H1 (cell line): Measurements from ENCODE around the gene LARP1. TPM values are rescaled to one million over a fixed set of nuclear protein-coding genes. Genes with fewer than 3 reads are reported as not detected.

Experiments used
- CTCF ChIA-PET: fragments of 300-600 bp; sonication (Branson Sonifier 250); formaldehyde crosslinking; loops from one replicate; lab custom pipeline; 2021; ENCODE audit not compliant: partially characterized antibody; lab: Charles Lee
- POLR2A ChIA-PET: fragments of 300-600 bp; sonication (Branson Sonifier 250); formaldehyde crosslinking; loops from one replicate; lab custom pipeline; 2021; ENCODE audit warnings: inconsistent platforms; ENCODE audit not compliant: partially characterized antibody; lab: Charles Lee
- DNase-seq, 2 experiments: peaks; one replicate each; pipeline versions ENCODE4 v3.0.0 to v3.0.0-alpha.2; 2010 to 2022; ENCODE audit warnings: low spot score in 2 of 2, low read depth in 1 of 2, mixed read lengths in 1 of 2
- FAIRE-seq: peaks from 2 replicates; lab custom pipeline; 2011; peaks lifted over from hg19 to GRCh38; lab: Jason Lieb, UNC
- H2AFZ ChIP-seq: 2 replicates; pipeline ENCODE4 v1.8.1; 2012; ENCODE audit warnings: low read length, inconsistent platforms
- H2AK5ac ChIP-seq: 2 replicates; pipeline ENCODE4 v1.6.1; 2013; ENCODE audit warnings: low read depth, low read length
- H2BK120ac ChIP-seq: replicated peaks from 2 replicates; pipeline ENCODE3; 2013; ENCODE audit warnings: low read depth, low read length, inconsistent platforms
- H2BK12ac ChIP-seq: 2 replicates; pipeline ENCODE4 v1.6.1; 2013; ENCODE audit warnings: low read depth, low read length
- H2BK15ac ChIP-seq: 2 replicates; pipeline ENCODE4 v1.6.1; 2013; ENCODE audit warnings: low read length
- H2BK20ac ChIP-seq: 2 replicates; pipeline ENCODE4 v1.6.1; 2013; ENCODE audit warnings: low read length
- H2BK5ac ChIP-seq: 2 replicates; pipeline ENCODE4 v1.6.1; 2013; ENCODE audit warnings: low read depth, low read length
- H3K14ac ChIP-seq: 2 replicates; pipeline ENCODE4 v1.6.1; 2013; ENCODE audit warnings: inconsistent platforms; ENCODE audit not compliant: insufficient read length
- H3K18ac ChIP-seq: 2 replicates; pipeline ENCODE4 v1.6.1; 2013; ENCODE audit warnings: low read length; ENCODE audit errors: extremely low read depth
- H3K23ac ChIP-seq: 2 replicates; pipeline ENCODE4 v1.6.1; 2013; ENCODE audit warnings: inconsistent platforms; ENCODE audit not compliant: insufficient read length
- H3K23me2 ChIP-seq: 2 replicates; pipeline ENCODE4 v1.6.1; 2013; ENCODE audit warnings: low read depth, low read length
- H3K27ac ChIP-seq: 2 replicates; pipeline ENCODE4 v1.6.1; 2011; ENCODE audit warnings: low read depth, low read length, inconsistent platforms
- H3K27me3 ChIP-seq, 4 experiments: replicated peaks in 1 of 4; 1 replicate in 1 of 4; 2 replicates in 3 of 4; pipeline versions ENCODE4 v1.6.1 to v1.8.1; 2011 to 2013; ENCODE audit warnings: low read length in 3 of 4, mild to moderate bottlenecking in 3 of 4, inconsistent platforms in 2 of 4, mixed read lengths in 2 of 4, moderate library complexity in 1 of 4; ENCODE audit not compliant: control insufficient read depth in 3 of 4, insufficient read depth in 3 of 4; ENCODE audit errors: extremely low read depth in 1 of 4
- H3K36me3 ChIP-seq, 4 experiments: 2 replicates each; pipeline versions ENCODE4 v1.6.1 to v1.8.1; 2011 to 2013; ENCODE audit warnings: mild to moderate bottlenecking in 4 of 4, low read length in 3 of 4, moderate library complexity in 2 of 4, control low read depth in 1 of 4, inconsistent platforms in 1 of 4; ENCODE audit not compliant: insufficient read depth in 4 of 4, control insufficient read depth in 2 of 4
- H3K4ac ChIP-seq: replicated peaks from 2 replicates; pipeline ENCODE3; 2013; ENCODE audit warnings: low read length, low read depth, mixed read lengths, inconsistent platforms; ENCODE audit not compliant: insufficient read length
- H3K4me1 ChIP-seq, 4 experiments: replicated peaks in 1 of 4; 1 replicate in 1 of 4; 2 replicates in 3 of 4; pipeline versions ENCODE4 v1.6.1 to v1.8.1; 2011 to 2013; ENCODE audit warnings: low read length in 3 of 4, inconsistent platforms in 2 of 4, mixed read lengths in 1 of 4; ENCODE audit not compliant: insufficient read depth in 4 of 4, control insufficient read depth in 3 of 4
- H3K4me2 ChIP-seq, 2 experiments: 2 replicates each; pipeline versions ENCODE4 v1.6.1 to v1.8.1; 2011 to 2013; ENCODE audit warnings: low read depth in 2 of 2, low read length in 2 of 2, control low read depth in 1 of 2, inconsistent platforms in 1 of 2, mild to moderate bottlenecking in 1 of 2; ENCODE audit not compliant: insufficient read depth in 1 of 2
- H3K4me3 ChIP-seq, 4 experiments: fragments of 200-600, 300-600 bp in 1 of 4; sonication (generic), shearing (Covaris generic), sonication (Bioruptor Twin) in 1 of 4; 2 replicates each; pipeline versions ENCODE4 v1.5.1 to v1.8.1; 2011 to 2016; ENCODE audit warnings: low read length in 4 of 4, low read depth in 3 of 4, control low read depth in 2 of 4, inconsistent platforms in 2 of 4, mild to moderate bottlenecking in 2 of 4, mixed read lengths in 1 of 4, moderate library complexity in 1 of 4; ENCODE audit not compliant: insufficient read depth in 2 of 4; ENCODE audit errors: extremely low read depth in 1 of 4
- H3K56ac ChIP-seq: replicated peaks from 2 replicates; pipeline ENCODE3; 2013; ENCODE audit warnings: low read depth, mild to moderate bottlenecking, mixed read lengths, low read length, inconsistent platforms; ENCODE audit not compliant: insufficient read length
- H3K79me1 ChIP-seq: 2 replicates; pipeline ENCODE4 v1.6.1; 2013; ENCODE audit warnings: low read depth, low read length, control low read depth
- H3K79me2 ChIP-seq, 2 experiments: 2 replicates each; pipeline versions ENCODE4 v1.6.1 to v1.8.1; 2012 to 2013; ENCODE audit warnings: low read length in 2 of 2, mild to moderate bottlenecking in 2 of 2, inconsistent platforms in 1 of 2; ENCODE audit not compliant: insufficient read depth in 2 of 2, control insufficient read depth in 1 of 2
- H3K9ac ChIP-seq, 4 experiments: replicated peaks in 1 of 4; 1 replicate in 1 of 4; 2 replicates in 3 of 4; pipeline versions ENCODE4 v1.6.1 to v1.8.1; 2011 to 2013; ENCODE audit warnings: low read depth in 3 of 4, low read length in 3 of 4, control low read depth in 2 of 4, mild to moderate bottlenecking in 2 of 4, moderate library complexity in 2 of 4, inconsistent platforms in 1 of 4; ENCODE audit errors: extremely low read depth in 1 of 4
- H3K9me3 ChIP-seq, 2 experiments: 2 replicates each; pipeline versions ENCODE4 v1.6.1 to v1.8.1; 2012 to 2013; ENCODE audit warnings: mild to moderate bottlenecking in 2 of 2, moderate library complexity in 2 of 2, control low read depth in 1 of 2, inconsistent platforms in 1 of 2, low read depth in 1 of 2, low read length in 1 of 2, mixed read lengths in 1 of 2; ENCODE audit not compliant: insufficient read depth in 2 of 2
- H4K20me1 ChIP-seq, 2 experiments: replicated peaks in 1 of 2; 2 replicates each; pipeline versions ENCODE3 to v1.8.1; 2011 to 2013; ENCODE audit warnings: inconsistent platforms in 2 of 2, low read length in 2 of 2, mild to moderate bottlenecking in 1 of 2; ENCODE audit not compliant: insufficient read depth in 2 of 2, control insufficient read depth in 1 of 2
- H4K5ac ChIP-seq: 2 replicates; pipeline ENCODE4 v1.6.1; 2013; ENCODE audit warnings: low read length, low read depth, mixed read lengths, inconsistent platforms; ENCODE audit not compliant: insufficient read length
- H4K8ac ChIP-seq: 2 replicates; pipeline ENCODE4 v1.8.0; 2013; ENCODE audit warnings: mild to moderate bottlenecking, moderate library complexity, low read length, inconsistent platforms; ENCODE audit not compliant: insufficient read depth; ENCODE audit errors: extremely low read depth
- H4K91ac ChIP-seq: replicated peaks from 2 replicates; pipeline ENCODE3; 2013; ENCODE audit warnings: low read length, mixed read lengths, inconsistent platforms; ENCODE audit not compliant: insufficient read length
- CBX5 ChIP-seq: fragments of 300-800, 300-1000 bp; sonication (generic); IDR thresholded peaks from 2 replicates; pipeline ENCODE4 v1.7.1; 2016; ENCODE audit warnings: antibody characterized with exemption, low read length, low read depth
- CBX8 ChIP-seq: fragments of 300-800, 300-1000 bp; sonication (generic); IDR thresholded peaks from 2 replicates; pipeline ENCODE4 v1.7.1; 2016; ENCODE audit warnings: low read depth, low read length, borderline replicate concordance
- CTBP2 ChIP-seq: IDR thresholded peaks from 2 replicates; pipeline ENCODE4 v1.7.0; 2011; ENCODE audit warnings: borderline replicate concordance, mild to moderate bottlenecking, moderate library complexity, mixed read lengths, low read length; ENCODE audit not compliant: insufficient read depth, insufficient read length
- POLR2AphosphoS5 ChIP-seq: IDR thresholded peaks from 2 replicates; pipeline ENCODE4 v1.6.1; 2011; ENCODE audit warnings: low read depth, low read length
- RFX5 ChIP-seq: IDR thresholded peaks from 2 replicates; pipeline ENCODE4 v1.6.1; 2011; ENCODE audit warnings: low read depth, low read length, improper control_type of control experiment, borderline replicate concordance
- SIRT6 ChIP-seq: IDR thresholded peaks from one replicate; pipeline ENCODE4 v1.7.1; 2012; ENCODE audit warnings: low read length, inconsistent platforms
- YY1 ChIP-seq: IDR thresholded peaks from 2 replicates; pipeline ENCODE4 v1.6.1; 2011; ENCODE audit warnings: low read depth, mild to moderate bottlenecking, low read length
- ZNF274 ChIP-seq: IDR thresholded peaks from 2 replicates; pipeline ENCODE4 v1.7.0; 2012; ENCODE audit warnings: low read length, borderline replicate concordance; ENCODE audit errors: extremely low read depth
- WGBS, 2 experiments: shearing (Covaris generic) in 1 of 2; methylation state at CpG; one replicate each; pipeline versions ENCODE4 v1.1.6 to v1.1.7; 2013 to 2015; ENCODE audit warnings: low lambda C conversion rate in 2 of 2, mixed read lengths in 2 of 2, inconsistent platforms in 1 of 2, low coverage in 1 of 2, missing lambda C conversion rate in 1 of 2; ENCODE audit not compliant: insufficient replicate concordance in 2 of 2, insufficient coverage in 1 of 2, insufficient read length in 1 of 2; ENCODE audit errors: extremely low coverage in 1 of 2, missing lambda C conversion rate in 1 of 2; 5-methylcytosine and 5-hydroxymethylcytosine counted together
- polyA plus RNA-seq, 7 experiments: library from polyadenylated mRNA; depleted of rRNA in 3 of 7; stranded (reverse) in 5 of 7; unstranded in 2 of 7; fragments of >200 nt in 5 of 7; fragments of 200-250 nt in 2 of 7; gene quantifications; 1 replicate in 5 of 7; 2 replicates in 1 of 7; 4 replicates in 1 of 7; pipeline versions ENCODE4 v1.2.1 to v1.2.3, GENCODE V29; 2011 to 2013; ENCODE audit warnings: missing spikeins in 2 of 7, mixed read lengths in 2 of 7
- total RNA-seq: library from RNA; stranded (reverse); fragmentation: NEBNext Ultra II Directional; extraction: Animal tissue kit (Norgen Biotek cat#: 25700); gene quantifications from 2 replicates; pipeline ENCODE4 v1.2.1, GENCODE V29; 2021

The LARP1 gene
- total and polyA plus RNA-seq, 2 of the 8 experiments (the other 6 are each of a cell fraction or from before 2014, with no cell fraction given) = 106 to 422 TPM

- no peak overlapping the region for H2BK5ac ChIP-seq
- H3K79me2 ChIP-seq = no peaks in the 10 kb centered on the region
- H3K27me3 ChIP-seq = no peaks in the 10 kb centered on the region
- no peak overlapping the region for H3K4me3 ChIP-seq
- H3K23me2 ChIP-seq = no peaks in the 10 kb centered on the region
- no peak overlapping the region for H4K91ac ChIP-seq
- H2AK5ac ChIP-seq = no peak overlapping the region
- H3K18ac ChIP-seq = no peak overlapping the region
- no peak overlapping the region for H3K14ac ChIP-seq
- peaks cover 7 to 70% (median 33%) of the 10 kb centered on the region in 4 experiments for H3K36me3 ChIP-seq
- H4K5ac ChIP-seq = no peak overlapping the region
- no peak overlapping the region for H2BK120ac ChIP-seq
- ChIA-PET CTCF (interaction anchor here (0.7 to 1.2 kb wide), 4 partner anchors 17 to 187 kb away, joined by 3 to 6 read pairs (median 4); no protein-coding TSS in a partner anchor), POLR2A (interaction anchor here (1.3 to 2.5 kb wide), 5 partner anchors 11 to 28 kb away, joined by 3 to 10 read pairs (median 5); no protein-coding TSS in a partner anchor)
- peaks cover 0 to 2% (median 0%) of the 10 kb centered on the region in 4 experiments; a peak in 1 of 7 replicates for H3K4me1 ChIP-seq
- no peak for FAIRE-seq
- no peaks in the 10 kb centered on the region for H3K9me3 ChIP-seq
- H2BK20ac ChIP-seq = no peak overlapping the region
- no peak overlapping the region for H3K4ac ChIP-seq
- no peak overlapping the region for H2AFZ ChIP-seq
- peaks cover 5% of the 10 kb centered on the region for H3K79me1 ChIP-seq
- 97% methylated on average over 2 of the region's 2 CpGs; no CpG with 5 or more reads in 1 of the 2 experiments for WGBS, 2 experiments
- H3K9ac ChIP-seq = no peak overlapping the region
- no peak overlapping the region for H4K8ac ChIP-seq
- no peak overlapping the region for H3K27ac ChIP-seq
- no peak overlapping the region for H3K56ac ChIP-seq
- peaks cover 1 to 14% of the 10 kb centered on the region in 2 experiments for H4K20me1 ChIP-seq
- H2BK15ac ChIP-seq = no peak overlapping the region
- no peak overlapping the region for H3K4me2 ChIP-seq
- H3K23ac ChIP-seq = no peak overlapping the region
- DNase-seq = no peak
- H2BK12ac ChIP-seq = no peak overlapping the region
- TF ChIP-seq SIRT6 = no peak
- peak; percentile 62 for TF ChIP-seq POLR2AphosphoS5
- TF ChIP-seq ZNF274 = no peak
- TF ChIP-seq CTBP2 = no peak
- TF ChIP-seq RFX5 = no peak
- TF ChIP-seq CBX5 = no peak
- TF ChIP-seq CBX8 = no peak
- no peak for TF ChIP-seq YY1
Observed at GRCh38 chr5:154818471-154819116, 63.4 kb downstream of the LARP1 start.
